GM12891 (cell line): ENCODE results near the gene PSMG1.

Source experiments
- PAX5 ChIP-seq: IDR thresholded peaks from 2 replicates; pipeline ENCODE4 v1.6.1; 2011; ENCODE audit warnings: low read length, moderate library complexity, mild to moderate bottlenecking; ENCODE audit not compliant: insufficient read depth, severe bottlenecking
- POLR2A ChIP-seq: IDR thresholded peaks from 2 replicates; pipeline ENCODE4 v1.6.1; 2011; ENCODE audit warnings: low read depth, low read length, control low read depth
- POLR2AphosphoS5 ChIP-seq: IDR thresholded peaks from 2 replicates; pipeline ENCODE4 v1.6.1; 2011; ENCODE audit warnings: low read depth, low read length, control low read depth
- POU2F2 ChIP-seq: IDR thresholded peaks from 2 replicates; pipeline ENCODE4 v1.6.1; 2011; ENCODE audit warnings: low read depth, mild to moderate bottlenecking, control low read depth, low read length, moderate library complexity
- SPI1 ChIP-seq: IDR thresholded peaks from 2 replicates; pipeline ENCODE4 v1.6.1; 2011; ENCODE audit warnings: low read depth, low read length, control low read depth
- TAF1 ChIP-seq: IDR thresholded peaks from 2 replicates; pipeline ENCODE4 v1.6.1; 2011; ENCODE audit warnings: low read depth, low read length, control low read depth

GRCh38 chr21:39153373-39153772, 29.9 kb downstream of the PSMG1 start:
- TF ChIP-seq POLR2A (no peak), POLR2AphosphoS5 (no peak), TAF1 (no peak), POU2F2 (no peak), PAX5 (no peak), SPI1 (no peak)
